HG03280 (cell line): ENCODE data around the gene NXPH4.

Source experiments
- ATAC-seq: cut with Tn5 transposase; IDR thresholded peaks from one replicate; pipeline ENCODE4 v1.9.1; 2021; ENCODE audit warnings: mild to moderate bottlenecking, moderate library complexity; ENCODE audit not compliant: unreplicated experiment

Gene NXPH4

GRCh38 chr12:57183939-57184725, 32.5 kb upstream of the NXPH4 start:
- ATAC-seq = no peak

DNA sequence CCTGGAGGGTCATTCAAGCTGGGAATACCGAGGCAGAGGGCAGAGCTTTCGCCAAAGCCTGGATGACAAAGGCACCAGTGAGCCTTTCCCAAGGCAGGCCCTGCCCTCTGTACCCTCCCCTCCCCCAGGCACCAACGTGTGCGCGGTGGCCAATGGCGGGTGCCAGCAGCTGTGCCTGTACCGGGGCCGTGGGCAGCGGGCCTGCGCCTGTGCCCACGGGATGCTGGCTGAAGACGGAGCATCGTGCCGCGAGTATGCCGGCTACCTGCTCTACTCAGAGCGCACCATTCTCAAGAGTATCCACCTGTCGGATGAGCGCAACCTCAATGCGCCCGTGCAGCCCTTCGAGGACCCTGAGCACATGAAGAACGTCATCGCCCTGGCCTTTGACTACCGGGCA, 31.2 kb upstream of the NXPH4 start:
- ATAC-seq = no peak

GRCh38 chr12:57185906-57186508, 30.6 kb upstream of the NXPH4 start:
- no peak for ATAC-seq

- no peak for ATAC-seq
Observed at GRCh38 chr12:57187222-57188089, 29.1 kb upstream of the NXPH4 start.

DNA sequence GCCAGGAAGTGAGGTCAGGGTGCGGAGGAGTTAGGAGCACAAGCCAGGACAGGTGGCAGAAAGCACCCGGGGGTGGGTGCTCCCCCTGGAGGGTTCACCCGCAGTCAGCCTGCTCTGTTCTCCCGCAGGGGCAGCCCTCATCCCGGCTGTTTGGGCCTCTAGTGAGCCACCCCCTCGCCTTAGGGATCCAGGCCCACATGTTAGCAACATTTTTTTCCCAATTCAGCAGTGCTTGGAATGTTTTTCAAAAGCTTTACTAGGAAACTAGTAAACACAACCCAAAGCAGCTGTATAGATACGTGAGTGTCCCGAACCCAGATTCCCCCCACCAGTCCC, 28.5 kb upstream of the NXPH4 start:
- ATAC-seq = no peak

- ATAC-seq = no peak
Observed at GRCh38 chr12:57190037-57190436, 26.6 kb upstream of the NXPH4 start.

- ATAC-seq = no peak
Observed at GRCh38 chr12:57190821-57191220, 25.8 kb upstream of the NXPH4 start.

GRCh38 chr12:57191410-57191809, 25.2 kb upstream of the NXPH4 start:
- ATAC-seq = no peak

GRCh38 chr12:57192920-57193319, 23.7 kb upstream of the NXPH4 start:
- ATAC-seq = no peak

GRCh38 chr12:57193706-57194245, 22.8 kb upstream of the NXPH4 start:
- ATAC-seq = no peak

DNA sequence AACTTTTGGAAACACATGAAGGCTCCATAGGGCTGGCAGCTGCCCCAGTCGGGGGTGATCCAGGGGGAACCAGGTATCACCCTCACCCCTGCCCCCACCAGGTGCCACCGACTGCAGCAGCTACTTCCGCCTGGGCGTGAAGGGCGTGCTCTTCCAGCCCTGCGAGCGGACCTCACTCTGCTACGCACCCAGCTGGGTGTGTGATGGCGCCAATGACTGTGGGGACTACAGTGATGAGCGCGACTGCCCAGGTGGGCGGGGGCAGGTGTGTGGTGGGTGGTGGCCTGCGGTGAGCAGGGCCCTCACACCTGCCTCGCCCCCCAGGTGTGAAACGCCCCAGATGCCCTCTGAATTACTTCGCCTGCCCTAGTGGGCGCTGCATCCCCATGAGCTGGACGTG, 22.3 kb upstream of the NXPH4 start:
- no peak for ATAC-seq

DNA sequence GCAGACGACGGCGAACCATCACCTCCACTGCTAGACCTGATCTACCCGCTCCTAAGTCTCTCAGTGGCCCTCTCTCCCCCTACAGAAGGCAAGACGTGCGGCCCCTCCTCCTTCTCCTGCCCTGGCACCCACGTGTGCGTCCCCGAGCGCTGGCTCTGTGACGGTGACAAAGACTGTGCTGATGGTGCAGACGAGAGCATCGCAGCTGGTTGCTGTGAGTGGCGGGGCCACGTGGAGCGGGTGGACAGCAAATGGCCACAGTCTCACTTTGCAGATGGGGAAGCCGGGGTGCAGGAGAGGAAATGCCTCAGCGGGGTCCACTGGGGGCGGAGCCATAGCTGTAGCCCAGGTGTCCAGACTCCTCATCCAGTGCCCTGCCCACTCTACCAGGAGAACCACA, 21.4 kb upstream of the NXPH4 start:
- no peak for ATAC-seq

DNA sequence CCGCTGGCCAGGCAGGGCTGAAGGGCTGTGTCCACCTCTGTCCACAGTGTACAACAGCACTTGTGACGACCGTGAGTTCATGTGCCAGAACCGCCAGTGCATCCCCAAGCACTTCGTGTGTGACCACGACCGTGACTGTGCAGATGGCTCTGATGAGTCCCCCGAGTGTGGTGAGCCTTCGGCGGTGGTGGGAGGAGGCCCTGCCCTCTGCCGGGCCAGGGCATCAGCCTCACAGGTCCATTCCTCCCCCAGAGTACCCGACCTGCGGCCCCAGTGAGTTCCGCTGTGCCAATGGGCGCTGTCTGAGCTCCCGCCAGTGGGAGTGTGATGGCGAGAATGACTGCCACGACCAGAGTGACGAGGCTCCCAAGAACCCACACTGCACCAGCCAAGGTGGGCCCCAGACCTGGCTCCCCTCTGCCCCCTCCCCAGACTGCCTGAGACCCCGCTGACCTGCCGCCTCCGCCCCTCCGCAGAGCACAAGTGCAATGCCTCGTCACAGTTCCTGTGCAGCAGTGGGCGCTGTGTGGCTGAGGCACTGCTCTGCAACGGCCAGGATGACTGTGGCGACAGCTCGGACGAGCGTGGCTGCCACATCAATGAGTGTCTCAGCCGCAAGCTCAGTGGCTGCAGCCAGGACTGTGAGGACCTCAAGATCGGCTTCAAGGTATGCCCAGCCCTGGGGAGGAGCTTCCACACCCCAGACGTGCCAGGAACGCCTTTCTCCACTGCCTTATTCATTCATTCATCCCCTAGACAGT, 20.8 kb upstream of the NXPH4 start:
- no peak for ATAC-seq

GRCh38 chr12:57196439-57196838, 20.2 kb upstream of the NXPH4 start:
- ATAC-seq = no peak

- no peak for ATAC-seq
Observed at GRCh38 chr12:57196956-57197355, 19.6 kb upstream of the NXPH4 start.

GRCh38 chr12:57198329-57198728, 18.3 kb upstream of the NXPH4 start:
- ATAC-seq = no peak

DNA sequence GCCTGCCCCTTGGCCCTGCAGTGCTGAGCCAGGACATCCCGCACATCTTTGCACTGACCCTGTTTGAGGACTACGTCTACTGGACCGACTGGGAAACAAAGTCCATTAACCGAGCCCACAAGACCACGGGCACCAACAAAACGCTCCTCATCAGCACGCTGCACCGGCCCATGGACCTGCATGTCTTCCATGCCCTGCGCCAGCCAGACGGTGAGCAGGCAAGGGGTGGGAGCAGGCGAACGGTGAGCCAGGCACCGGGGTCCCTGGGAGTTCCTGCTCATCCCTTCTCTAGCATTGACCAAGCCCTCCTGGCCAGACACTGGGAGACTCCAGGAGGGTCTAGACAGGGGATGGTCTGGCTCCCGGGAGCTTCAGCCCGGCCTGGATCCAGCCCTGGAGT, 17.4 kb upstream of the NXPH4 start:
- no peak for ATAC-seq

GRCh38 chr12:57200497-57200896, 16.1 kb upstream of the NXPH4 start:
- ATAC-seq = no peak

- no peak for ATAC-seq
Observed at GRCh38 chr12:57201219-57201618, 15.4 kb upstream of the NXPH4 start.

DNA sequence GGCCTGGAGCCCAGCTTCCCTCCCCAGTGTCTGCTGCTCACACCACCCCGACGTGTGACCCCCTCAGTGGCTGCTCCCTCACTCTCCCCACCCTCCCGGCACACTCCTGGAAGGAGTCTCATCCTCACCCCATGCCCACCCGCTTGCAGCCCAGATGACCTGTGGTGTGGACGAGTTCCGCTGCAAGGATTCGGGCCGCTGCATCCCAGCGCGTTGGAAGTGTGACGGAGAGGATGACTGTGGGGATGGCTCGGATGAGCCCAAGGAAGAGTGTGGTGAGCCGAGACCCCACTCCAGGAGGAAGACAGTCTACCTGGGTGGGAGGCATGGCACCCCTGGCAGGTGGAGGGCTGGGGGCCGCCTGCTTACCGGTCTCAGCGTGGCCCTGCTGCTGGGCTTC, 15.0 kb upstream of the NXPH4 start:
- ATAC-seq = no peak

- ATAC-seq = no peak
Observed at GRCh38 chr12:57202321-57202720, 14.3 kb upstream of the NXPH4 start.
